D341Med (cell line): ENCODE measurements around the gene SHFL.

ENCODE experiments used
- DNase-seq: peaks from one replicate; pipeline ENCODE4 v3.0.0; 2012; ENCODE audit warnings: low spot score

SHFL gene

GRCh38 chr19:10134040-10134439, 47.9 kb downstream of the SHFL start:
- DNase-seq, result no peak

GRCh38 chr19:10135551-10136334, 49.6 kb downstream of the SHFL start:
- DNase-seq, result no peak

- DNase-seq, result no peak
Observed at GRCh38 chr19:10136936-10137335, 50.8 kb downstream of the SHFL start.

- DNase-seq, result no peak
Observed at GRCh38 chr19:10137751-10138682, 51.9 kb downstream of the SHFL start.

GRCh38 chr19:10138879-10139795, 53.0 kb downstream of the SHFL start:
- DNase-seq, result no peak

GRCh38 chr19:10139952-10140351, 53.8 kb downstream of the SHFL start:
- DNase-seq, result no peak

- DNase-seq, result no peak
Observed at GRCh38 chr19:10141479-10141878, 55.4 kb downstream of the SHFL start.

GRCh38 chr19:10141973-10142372, 55.9 kb downstream of the SHFL start:
- DNase-seq, result no peak
